WTC11 (cell line): Measurements from ENCODE around the gene M1AP.

ENCODE experiments used
- CREB1 ChIP-seq: sonication (generic); formaldehyde crosslinking; IDR thresholded peaks from 2 replicates; pipeline ENCODE4 v1.8.0; 2023; ENCODE audit warnings: mild to moderate bottlenecking, missing genetic modification reagents
- HMGA2 ChIP-seq: fragments of 250-450 bp; sonication (Bioruptor Pico); IDR thresholded peaks from 2 replicates; pipeline ENCODE4 v1.4.0; 2021; ENCODE audit warnings: mild to moderate bottlenecking, moderate library complexity
- MXD4 ChIP-seq: fragments of 250-450 bp; sonication (Bioruptor Pico); IDR thresholded peaks from 2 replicates; pipeline ENCODE4 v1.8.0; 2021; ENCODE audit warnings: mild to moderate bottlenecking, moderate library complexity, borderline replicate concordance
- NR2C2 ChIP-seq: sonication (generic); formaldehyde crosslinking; IDR thresholded peaks from 2 replicates; pipeline ENCODE4 v1.8.0; 2022; ENCODE audit warnings: mild to moderate bottlenecking, missing genetic modification reagents
- SMAD3 ChIP-seq: sonication (generic); formaldehyde crosslinking; IDR thresholded peaks from 2 replicates; pipeline ENCODE4 v1.8.0; 2022; ENCODE audit warnings: missing genetic modification reagents, mild to moderate bottlenecking, borderline replicate concordance
- TCF7 ChIP-seq: sonication (generic); formaldehyde crosslinking; IDR thresholded peaks from 2 replicates; pipeline ENCODE4 v1.8.0; 2022; ENCODE audit warnings: mild to moderate bottlenecking, low read depth, missing genetic modification reagents, moderate library complexity
- TF ChIP-seq, protein P1 (sequence below): fragments of 200-600 bp; IDR thresholded peaks from 2 replicates; pipeline ENCODE4 v1.8.0; 2022; ENCODE audit warnings: antibody characterized with exemption
- TF ChIP-seq, protein P2 (sequence below): sonication (generic); formaldehyde crosslinking; conservative IDR thresholded peaks from 2 replicates; pipeline ENCODE4 v1.8.1; 2023; ENCODE audit warnings: mild to moderate bottlenecking, low read depth, missing genetic modification reagents, moderate library complexity
- TF ChIP-seq, protein P3 (sequence below): sonication (generic); formaldehyde crosslinking; IDR thresholded peaks from 2 replicates; pipeline ENCODE4 v1.8.0; 2023; ENCODE audit warnings: mild to moderate bottlenecking, missing genetic modification reagents
- TF ChIP-seq, protein P4 (sequence below): sonication (generic); formaldehyde crosslinking; IDR thresholded peaks from 2 replicates; pipeline ENCODE4 v1.8.0; 2022; ENCODE audit warnings: mild to moderate bottlenecking, missing genetic modification reagents
- TF ChIP-seq, protein P5 (sequence below): sonication (generic); formaldehyde crosslinking; IDR thresholded peaks from 2 replicates; pipeline ENCODE4 v1.8.0; 2023; ENCODE audit warnings: missing genetic modification reagents
- TF ChIP-seq, protein P6 (sequence below): sonication (generic); formaldehyde crosslinking; IDR thresholded peaks from 2 replicates; pipeline ENCODE4 v1.8.0; 2023; ENCODE audit warnings: missing genetic modification reagents, mild to moderate bottlenecking, borderline replicate concordance
- TF ChIP-seq, protein P7 (sequence below): fragments of 250-450 bp; sonication (Bioruptor Pico); IDR thresholded peaks from 2 replicates; pipeline ENCODE4 v1.9.0; 2021; ENCODE audit warnings: mild to moderate bottlenecking

DNA sequence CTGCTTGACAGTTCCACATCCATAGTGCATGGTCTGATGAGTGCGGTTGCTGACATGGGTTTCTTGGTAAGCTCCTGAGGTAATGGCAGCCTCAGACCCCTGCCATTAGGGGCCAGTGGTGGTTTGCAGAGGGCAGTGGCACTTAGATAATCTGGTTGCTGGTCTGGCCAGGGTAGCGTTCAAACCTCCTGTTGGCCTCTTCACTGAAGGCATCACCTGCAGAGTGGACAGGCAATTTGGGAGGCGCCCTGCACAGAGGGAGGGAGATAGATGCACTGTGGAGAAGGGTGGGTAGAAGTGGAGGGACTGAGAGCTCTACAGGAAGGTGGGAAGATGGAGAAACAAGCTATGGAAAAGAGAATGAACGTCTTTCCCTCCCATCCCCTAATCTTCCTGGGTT lies 114.7 kb downstream of the M1AP start:
- TF ChIP-seq, protein P1, sequence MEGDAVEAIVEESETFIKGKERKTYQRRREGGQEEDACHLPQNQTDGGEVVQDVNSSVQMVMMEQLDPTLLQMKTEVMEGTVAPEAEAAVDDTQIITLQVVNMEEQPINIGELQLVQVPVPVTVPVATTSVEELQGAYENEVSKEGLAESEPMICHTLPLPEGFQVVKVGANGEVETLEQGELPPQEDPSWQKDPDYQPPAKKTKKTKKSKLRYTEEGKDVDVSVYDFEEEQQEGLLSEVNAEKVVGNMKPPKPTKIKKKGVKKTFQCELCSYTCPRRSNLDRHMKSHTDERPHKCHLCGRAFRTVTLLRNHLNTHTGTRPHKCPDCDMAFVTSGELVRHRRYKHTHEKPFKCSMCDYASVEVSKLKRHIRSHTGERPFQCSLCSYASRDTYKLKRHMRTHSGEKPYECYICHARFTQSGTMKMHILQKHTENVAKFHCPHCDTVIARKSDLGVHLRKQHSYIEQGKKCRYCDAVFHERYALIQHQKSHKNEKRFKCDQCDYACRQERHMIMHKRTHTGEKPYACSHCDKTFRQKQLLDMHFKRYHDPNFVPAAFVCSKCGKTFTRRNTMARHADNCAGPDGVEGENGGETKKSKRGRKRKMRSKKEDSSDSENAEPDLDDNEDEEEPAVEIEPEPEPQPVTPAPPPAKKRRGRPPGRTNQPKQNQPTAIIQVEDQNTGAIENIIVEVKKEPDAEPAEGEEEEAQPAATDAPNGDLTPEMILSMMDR: no peak
- TF ChIP-seq TCF7 (CRISPR knock-in tag): no peak
- no peak for TF ChIP-seq CREB1 (CRISPR knock-in tag)
- TF ChIP-seq, protein P2, sequence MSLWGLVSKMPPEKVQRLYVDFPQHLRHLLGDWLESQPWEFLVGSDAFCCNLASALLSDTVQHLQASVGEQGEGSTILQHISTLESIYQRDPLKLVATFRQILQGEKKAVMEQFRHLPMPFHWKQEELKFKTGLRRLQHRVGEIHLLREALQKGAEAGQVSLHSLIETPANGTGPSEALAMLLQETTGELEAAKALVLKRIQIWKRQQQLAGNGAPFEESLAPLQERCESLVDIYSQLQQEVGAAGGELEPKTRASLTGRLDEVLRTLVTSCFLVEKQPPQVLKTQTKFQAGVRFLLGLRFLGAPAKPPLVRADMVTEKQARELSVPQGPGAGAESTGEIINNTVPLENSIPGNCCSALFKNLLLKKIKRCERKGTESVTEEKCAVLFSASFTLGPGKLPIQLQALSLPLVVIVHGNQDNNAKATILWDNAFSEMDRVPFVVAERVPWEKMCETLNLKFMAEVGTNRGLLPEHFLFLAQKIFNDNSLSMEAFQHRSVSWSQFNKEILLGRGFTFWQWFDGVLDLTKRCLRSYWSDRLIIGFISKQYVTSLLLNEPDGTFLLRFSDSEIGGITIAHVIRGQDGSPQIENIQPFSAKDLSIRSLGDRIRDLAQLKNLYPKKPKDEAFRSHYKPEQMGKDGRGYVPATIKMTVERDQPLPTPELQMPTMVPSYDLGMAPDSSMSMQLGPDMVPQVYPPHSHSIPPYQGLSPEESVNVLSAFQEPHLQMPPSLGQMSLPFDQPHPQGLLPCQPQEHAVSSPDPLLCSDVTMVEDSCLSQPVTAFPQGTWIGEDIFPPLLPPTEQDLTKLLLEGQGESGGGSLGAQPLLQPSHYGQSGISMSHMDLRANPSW (CRISPR knock-in tag): no peak
- TF ChIP-seq MXD4 (CRISPR knock-in tag): no peak
- TF ChIP-seq, protein P3, sequence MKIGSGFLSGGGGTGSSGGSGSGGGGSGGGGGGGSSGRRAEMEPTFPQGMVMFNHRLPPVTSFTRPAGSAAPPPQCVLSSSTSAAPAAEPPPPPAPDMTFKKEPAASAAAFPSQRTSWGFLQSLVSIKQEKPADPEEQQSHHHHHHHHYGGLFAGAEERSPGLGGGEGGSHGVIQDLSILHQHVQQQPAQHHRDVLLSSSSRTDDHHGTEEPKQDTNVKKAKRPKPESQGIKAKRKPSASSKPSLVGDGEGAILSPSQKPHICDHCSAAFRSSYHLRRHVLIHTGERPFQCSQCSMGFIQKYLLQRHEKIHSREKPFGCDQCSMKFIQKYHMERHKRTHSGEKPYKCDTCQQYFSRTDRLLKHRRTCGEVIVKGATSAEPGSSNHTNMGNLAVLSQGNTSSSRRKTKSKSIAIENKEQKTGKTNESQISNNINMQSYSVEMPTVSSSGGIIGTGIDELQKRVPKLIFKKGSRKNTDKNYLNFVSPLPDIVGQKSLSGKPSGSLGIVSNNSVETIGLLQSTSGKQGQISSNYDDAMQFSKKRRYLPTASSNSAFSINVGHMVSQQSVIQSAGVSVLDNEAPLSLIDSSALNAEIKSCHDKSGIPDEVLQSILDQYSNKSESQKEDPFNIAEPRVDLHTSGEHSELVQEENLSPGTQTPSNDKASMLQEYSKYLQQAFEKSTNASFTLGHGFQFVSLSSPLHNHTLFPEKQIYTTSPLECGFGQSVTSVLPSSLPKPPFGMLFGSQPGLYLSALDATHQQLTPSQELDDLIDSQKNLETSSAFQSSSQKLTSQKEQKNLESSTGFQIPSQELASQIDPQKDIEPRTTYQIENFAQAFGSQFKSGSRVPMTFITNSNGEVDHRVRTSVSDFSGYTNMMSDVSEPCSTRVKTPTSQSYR (CRISPR knock-in tag): no peak
- no peak for TF ChIP-seq HMGA2 (CRISPR knock-in tag)
- no peak for TF ChIP-seq SMAD3 (CRISPR knock-in tag)
- TF ChIP-seq, protein P4, sequence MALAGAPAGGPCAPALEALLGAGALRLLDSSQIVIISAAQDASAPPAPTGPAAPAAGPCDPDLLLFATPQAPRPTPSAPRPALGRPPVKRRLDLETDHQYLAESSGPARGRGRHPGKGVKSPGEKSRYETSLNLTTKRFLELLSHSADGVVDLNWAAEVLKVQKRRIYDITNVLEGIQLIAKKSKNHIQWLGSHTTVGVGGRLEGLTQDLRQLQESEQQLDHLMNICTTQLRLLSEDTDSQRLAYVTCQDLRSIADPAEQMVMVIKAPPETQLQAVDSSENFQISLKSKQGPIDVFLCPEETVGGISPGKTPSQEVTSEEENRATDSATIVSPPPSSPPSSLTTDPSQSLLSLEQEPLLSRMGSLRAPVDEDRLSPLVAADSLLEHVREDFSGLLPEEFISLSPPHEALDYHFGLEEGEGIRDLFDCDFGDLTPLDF (CRISPR knock-in tag): no peak
- TF ChIP-seq, protein P5, sequence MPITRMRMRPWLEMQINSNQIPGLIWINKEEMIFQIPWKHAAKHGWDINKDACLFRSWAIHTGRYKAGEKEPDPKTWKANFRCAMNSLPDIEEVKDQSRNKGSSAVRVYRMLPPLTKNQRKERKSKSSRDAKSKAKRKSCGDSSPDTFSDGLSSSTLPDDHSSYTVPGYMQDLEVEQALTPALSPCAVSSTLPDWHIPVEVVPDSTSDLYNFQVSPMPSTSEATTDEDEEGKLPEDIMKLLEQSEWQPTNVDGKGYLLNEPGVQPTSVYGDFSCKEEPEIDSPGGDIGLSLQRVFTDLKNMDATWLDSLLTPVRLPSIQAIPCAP (CRISPR knock-in tag): no peak
- TF ChIP-seq NR2C2 (CRISPR knock-in tag): no peak
- TF ChIP-seq, protein P6, sequence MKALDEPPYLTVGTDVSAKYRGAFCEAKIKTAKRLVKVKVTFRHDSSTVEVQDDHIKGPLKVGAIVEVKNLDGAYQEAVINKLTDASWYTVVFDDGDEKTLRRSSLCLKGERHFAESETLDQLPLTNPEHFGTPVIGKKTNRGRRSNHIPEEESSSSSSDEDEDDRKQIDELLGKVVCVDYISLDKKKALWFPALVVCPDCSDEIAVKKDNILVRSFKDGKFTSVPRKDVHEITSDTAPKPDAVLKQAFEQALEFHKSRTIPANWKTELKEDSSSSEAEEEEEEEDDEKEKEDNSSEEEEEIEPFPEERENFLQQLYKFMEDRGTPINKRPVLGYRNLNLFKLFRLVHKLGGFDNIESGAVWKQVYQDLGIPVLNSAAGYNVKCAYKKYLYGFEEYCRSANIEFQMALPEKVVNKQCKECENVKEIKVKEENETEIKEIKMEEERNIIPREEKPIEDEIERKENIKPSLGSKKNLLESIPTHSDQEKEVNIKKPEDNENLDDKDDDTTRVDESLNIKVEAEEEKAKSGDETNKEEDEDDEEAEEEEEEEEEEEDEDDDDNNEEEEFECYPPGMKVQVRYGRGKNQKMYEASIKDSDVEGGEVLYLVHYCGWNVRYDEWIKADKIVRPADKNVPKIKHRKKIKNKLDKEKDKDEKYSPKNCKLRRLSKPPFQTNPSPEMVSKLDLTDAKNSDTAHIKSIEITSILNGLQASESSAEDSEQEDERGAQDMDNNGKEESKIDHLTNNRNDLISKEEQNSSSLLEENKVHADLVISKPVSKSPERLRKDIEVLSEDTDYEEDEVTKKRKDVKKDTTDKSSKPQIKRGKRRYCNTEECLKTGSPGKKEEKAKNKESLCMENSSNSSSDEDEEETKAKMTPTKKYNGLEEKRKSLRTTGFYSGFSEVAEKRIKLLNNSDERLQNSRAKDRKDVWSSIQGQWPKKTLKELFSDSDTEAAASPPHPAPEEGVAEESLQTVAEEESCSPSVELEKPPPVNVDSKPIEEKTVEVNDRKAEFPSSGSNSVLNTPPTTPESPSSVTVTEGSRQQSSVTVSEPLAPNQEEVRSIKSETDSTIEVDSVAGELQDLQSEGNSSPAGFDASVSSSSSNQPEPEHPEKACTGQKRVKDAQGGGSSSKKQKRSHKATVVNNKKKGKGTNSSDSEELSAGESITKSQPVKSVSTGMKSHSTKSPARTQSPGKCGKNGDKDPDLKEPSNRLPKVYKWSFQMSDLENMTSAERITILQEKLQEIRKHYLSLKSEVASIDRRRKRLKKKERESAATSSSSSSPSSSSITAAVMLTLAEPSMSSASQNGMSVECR (CRISPR knock-in tag): no peak
- TF ChIP-seq, protein P7, sequence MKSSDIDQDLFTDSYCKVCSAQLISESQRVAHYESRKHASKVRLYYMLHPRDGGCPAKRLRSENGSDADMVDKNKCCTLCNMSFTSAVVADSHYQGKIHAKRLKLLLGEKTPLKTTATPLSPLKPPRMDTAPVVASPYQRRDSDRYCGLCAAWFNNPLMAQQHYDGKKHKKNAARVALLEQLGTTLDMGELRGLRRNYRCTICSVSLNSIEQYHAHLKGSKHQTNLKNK (CRISPR knock-in tag): no peak
